GM18520 (cell line): ENCODE data around the gene SLC22A15.
A peak's percentile ranks its signal among the peaks of the same experiment; 100 is the strongest.
"Not testable (repeated sequence)": the region's sequence is repeated elsewhere in the genome, so short reads cannot be mapped to it uniquely, and the experiment has no call there.

Source experiments
- ATAC-seq: cut with Tn5 transposase; IDR thresholded peaks from one replicate; pipeline ENCODE4 v1.9.1; 2021; ENCODE audit not compliant: unreplicated experiment

Gene SLC22A15

GRCh38 chr1:115980998-115981993 is 5.0 kb downstream of the SLC22A15 start:
- ATAC-seq: no peak

- ATAC-seq: no peak
These were observed 6.1 kb downstream of the SLC22A15 start for GRCh38 chr1:115982400-115982799.

GRCh38 chr1:115983584-115983983 is 7.3 kb downstream of the SLC22A15 start:
- ATAC-seq: no peak

- ATAC-seq: no peak
These were observed 11.3 kb downstream of the SLC22A15 start for GRCh38 chr1:115987623-115988022.

GRCh38 chr1:115988953-115989352 is 12.6 kb downstream of the SLC22A15 start:
- ATAC-seq: no peak

- ATAC-seq: no peak
These were observed 13.4 kb downstream of the SLC22A15 start for GRCh38 chr1:115989699-115990098.

- ATAC-seq: no peak
These were observed 15.6 kb downstream of the SLC22A15 start for GRCh38 chr1:115991909-115992308.

GRCh38 chr1:115997921-115998320 is 21.6 kb downstream of the SLC22A15 start:
- ATAC-seq: not testable (repeated sequence)

- ATAC-seq: no peak
These were observed 25.6 kb downstream of the SLC22A15 start for GRCh38 chr1:116001739-116002487.

GRCh38 chr1:116002781-116003420 is 26.6 kb downstream of the SLC22A15 start:
- ATAC-seq: no peak

- no peak for ATAC-seq
These were observed 27.5 kb downstream of the SLC22A15 start for GRCh38 chr1:116003823-116004222.

- peak; percentile 82 for ATAC-seq
These were observed 30.2 kb downstream of the SLC22A15 start for GRCh38 chr1:116006486-116006964.

GRCh38 chr1:116008656-116009390 is 32.5 kb downstream of the SLC22A15 start:
- no peak for ATAC-seq

- ATAC-seq: no peak
These were observed 36.4 kb downstream of the SLC22A15 start for GRCh38 chr1:116012716-116013115.

GRCh38 chr1:116015679-116016078 is 39.4 kb downstream of the SLC22A15 start:
- ATAC-seq: no peak

GRCh38 chr1:116018007-116018406 is 41.7 kb downstream of the SLC22A15 start:
- no peak for ATAC-seq

- ATAC-seq: no peak
These were observed 43.4 kb downstream of the SLC22A15 start for GRCh38 chr1:116019653-116020253.

GRCh38 chr1:116020668-116021272 is 44.5 kb downstream of the SLC22A15 start:
- peak; percentile 87 for ATAC-seq

- ATAC-seq: no peak
These were observed 48.3 kb downstream of the SLC22A15 start for GRCh38 chr1:116024626-116025025.

GRCh38 chr1:116026631-116027030 is 50.3 kb downstream of the SLC22A15 start:
- no peak for ATAC-seq
